Liver (tissue), 2 donors: ENCODE data around the gene SRP9.

Experiments used
- GABPA ChIP-seq, 2 donors: IDR thresholded peaks in 1 of 2; conservative IDR thresholded peaks in 1 of 2; 2 replicates each; pipeline ENCODE4 v1.6.1; 2016; ENCODE audit warnings: antibody characterized with exemption in 2 of 2, mild to moderate bottlenecking in 1 of 2, moderate library complexity in 1 of 2
- JUND ChIP-seq, 2 donors: IDR thresholded peaks; 2 replicates each; pipeline ENCODE4 v1.6.1; 2016; ENCODE audit warnings: antibody characterized with exemption in 2 of 2
- donor health status: healthy.

DNA sequence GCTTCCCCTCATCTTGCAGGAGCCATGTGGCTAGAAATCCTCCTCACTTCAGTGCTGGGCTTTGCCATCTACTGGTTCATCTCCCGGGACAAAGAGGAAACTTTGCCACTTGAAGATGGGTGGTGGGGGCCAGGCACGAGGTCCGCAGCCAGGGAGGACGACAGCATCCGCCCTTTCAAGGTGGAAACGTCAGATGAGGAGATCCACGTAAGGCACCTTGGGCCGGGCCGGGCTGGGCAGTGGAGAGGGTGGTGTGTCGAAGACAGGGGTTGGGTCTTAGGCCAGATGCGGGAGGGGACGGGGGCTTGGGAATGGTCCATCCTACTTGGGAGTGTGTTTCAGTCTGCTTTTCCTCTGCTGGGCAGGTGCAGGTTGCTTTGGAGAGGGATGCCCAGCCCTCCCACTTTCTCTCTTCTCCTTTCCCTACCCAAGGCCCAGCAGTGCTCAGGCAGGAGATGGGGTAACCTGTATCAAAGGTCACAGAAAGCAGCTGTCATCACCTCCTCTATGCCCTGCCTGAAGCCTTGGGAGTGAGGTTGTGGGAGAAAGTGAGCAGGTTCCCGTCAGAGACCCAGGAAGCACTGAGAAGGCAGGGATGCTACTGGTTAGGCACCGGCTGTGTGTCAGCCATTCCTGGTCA lies 51.2 kb downstream of the SRP9 start:
- TF ChIP-seq JUND (IDR thresholded peaks at IDR 0.05), result no peak
- TF ChIP-seq GABPA (IDR thresholded peaks at IDR 0.05 in 1 of 2, conservative IDR thresholded peaks at IDR 0.05 in 1 of 2), result no peak
